Skeletal muscle cell (primary cell): Measurements from ENCODE around the gene COMMD10.
A peak's percentile ranks its signal among the peaks of the same experiment; 100 is the strongest.

ENCODE experiments used
- DNase-seq: peaks from one replicate; pipeline ENCODE4 v3.0.0-alpha.2; 2010; ENCODE audit warnings: low read depth
- H3K4me3 ChIP-seq: 2 replicates; pipeline ENCODE4 v1.5.1; 2011; ENCODE audit warnings: low read depth, mild to moderate bottlenecking, control low read depth, low read length, moderate library complexity

Gene COMMD10

DNA sequence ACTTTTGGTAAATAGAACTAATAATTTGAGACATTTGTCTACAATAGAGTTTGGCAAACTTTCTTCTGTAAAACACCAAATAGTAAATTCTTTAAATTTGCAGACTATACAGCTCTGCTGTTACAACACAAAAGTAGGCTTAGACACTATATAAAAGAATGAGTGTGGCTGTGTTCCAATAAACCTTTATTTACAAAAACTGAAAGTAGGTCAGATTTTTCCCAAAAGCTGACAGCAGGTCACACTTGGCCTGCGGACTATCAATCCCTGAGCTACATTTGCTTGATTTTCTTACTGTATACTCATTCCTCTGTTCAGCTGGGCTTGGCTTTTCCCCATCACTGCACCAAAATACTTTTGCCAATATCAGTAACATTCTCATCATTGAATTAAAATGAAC lies 189.4 kb downstream of the COMMD10 start:
- DNase-seq = no peak
- H3K4me3 ChIP-seq = no peak overlapping the region

DNA sequence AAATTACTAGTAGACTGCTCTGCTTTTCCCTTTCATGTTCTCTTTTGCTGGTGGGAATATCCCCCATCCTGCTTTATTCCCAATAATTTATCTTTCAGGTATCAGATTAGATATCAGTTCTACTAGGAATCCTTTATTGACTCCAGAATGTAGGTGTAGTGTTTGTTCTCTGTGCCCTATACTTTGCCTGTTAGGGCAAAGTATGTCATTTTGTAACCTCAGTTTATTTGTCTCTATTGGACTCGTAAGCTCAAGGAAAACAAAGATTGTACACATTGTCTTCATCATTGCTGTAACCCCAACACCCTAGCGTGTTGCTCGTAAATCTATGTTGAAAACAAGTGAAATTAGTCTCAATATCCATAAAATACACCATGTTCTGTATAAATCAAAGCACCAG lies 190.5 kb downstream of the COMMD10 start:
- no peak for DNase-seq
- H3K4me3 ChIP-seq = no peak overlapping the region

DNA sequence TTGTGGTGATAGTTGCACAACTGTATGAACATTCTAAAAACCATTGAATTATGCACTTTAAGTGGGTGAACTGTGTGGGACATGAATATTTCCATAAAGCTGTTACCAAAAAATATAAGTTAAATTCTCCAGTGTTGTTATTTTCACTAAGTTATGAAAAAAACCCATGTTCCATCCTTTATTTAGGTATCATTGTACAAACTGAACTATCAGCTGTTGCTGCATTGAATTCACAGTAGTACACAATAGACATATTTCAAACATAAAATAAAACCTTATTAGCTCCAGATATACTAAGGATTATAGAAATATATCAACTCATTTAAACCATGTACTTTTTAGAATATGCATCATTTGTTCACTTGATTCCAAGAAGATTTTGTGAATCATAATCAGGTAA lies 192.1 kb downstream of the COMMD10 start:
- H3K4me3 ChIP-seq = no peak overlapping the region

DNA sequence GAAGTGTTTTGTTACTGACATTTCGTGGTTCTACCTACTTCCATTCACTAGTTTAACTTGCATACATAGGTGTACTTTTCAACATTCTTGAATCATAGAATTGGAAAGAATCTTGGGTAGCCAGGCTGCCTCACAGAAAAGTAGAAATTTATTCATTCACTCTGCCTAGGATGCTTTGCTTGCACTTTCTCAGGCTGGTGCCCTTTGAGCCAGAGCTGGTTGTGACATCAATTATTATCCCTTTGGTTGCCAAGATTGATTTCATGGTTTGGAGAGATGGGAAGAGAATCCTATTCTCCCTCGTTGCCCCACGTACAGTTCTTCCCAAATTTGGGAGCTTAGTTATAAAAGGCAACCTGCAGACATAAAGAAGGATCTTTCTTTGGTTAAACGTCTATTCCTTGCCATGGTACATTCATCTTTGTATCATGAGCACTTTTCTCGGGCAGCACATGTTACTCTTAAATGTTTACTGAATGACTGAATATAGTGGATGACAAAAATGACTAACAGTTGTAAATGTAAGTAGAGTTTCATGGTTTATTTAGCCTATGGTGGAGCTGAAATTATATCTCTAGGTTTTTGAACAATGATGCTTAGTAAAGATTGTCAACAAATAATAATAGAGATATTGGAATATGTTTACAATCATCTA lies 195.5 kb downstream of the COMMD10 start:
- no peak for DNase-seq
- H3K4me3 ChIP-seq = no peak overlapping the region

More for the DNA sequence above, 192.1 kb downstream of the COMMD10 start:
- DNase-seq = no peak

DNA sequence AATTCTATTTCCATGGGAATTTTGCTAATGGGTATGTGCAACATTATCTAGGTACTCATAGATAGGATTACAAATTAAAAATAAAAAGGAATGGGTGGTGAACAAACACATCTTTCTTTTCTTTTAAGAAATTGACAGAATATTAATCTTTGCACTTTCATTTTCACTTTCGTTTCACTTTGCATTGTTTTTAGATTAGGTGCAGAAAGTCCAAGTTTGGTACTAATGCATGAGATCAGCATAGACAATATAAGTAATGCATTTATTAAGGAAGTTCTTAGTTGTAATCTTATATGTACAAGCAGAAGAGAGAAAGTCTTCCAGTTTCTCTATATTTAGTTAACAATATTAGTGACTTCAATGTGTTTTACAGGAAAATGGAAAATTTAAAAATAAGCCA lies 196.5 kb downstream of the COMMD10 start:
- H3K4me3 ChIP-seq = no peak overlapping the region
- DNase-seq = no peak

DNA sequence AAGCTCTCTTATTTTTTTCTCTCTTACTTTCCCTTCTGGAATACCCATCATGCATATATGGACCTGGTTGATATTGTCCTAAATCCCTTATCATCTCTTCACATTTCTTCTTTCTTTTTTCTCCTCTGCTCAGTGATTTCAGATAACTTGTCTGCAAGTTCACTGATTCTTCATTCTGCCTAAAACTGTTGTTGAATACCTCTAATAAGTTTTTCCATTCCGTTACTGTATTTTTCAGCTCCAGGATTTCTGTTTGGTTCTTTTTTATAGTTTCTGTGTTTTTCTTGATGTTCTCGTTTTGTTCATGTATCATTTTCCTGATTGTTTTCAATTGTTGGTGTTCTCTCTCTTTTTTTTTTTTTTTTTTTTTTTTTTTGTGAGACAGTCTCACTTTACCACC lies 203.7 kb downstream of the COMMD10 start:
- no peak for DNase-seq
- no peak overlapping the region for H3K4me3 ChIP-seq

DNA sequence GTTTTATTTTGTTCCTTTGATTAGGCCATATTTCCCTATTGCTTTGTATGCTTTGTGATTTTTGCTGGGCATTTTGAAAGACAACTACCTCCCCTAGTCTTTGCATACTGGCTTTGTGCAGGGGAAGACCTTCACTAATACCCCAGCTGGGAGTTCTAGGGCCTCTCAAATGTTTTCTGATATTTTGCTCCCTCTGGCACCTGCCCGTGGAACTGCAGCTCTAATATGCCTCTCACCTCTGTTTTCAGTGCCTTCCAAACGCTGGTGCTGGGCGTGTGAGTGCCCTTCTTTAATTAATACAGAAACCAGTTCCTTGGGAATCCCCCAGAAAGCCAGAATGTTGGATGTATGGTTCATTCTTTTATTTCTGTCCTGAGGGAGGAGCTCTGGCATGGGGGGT lies 204.5 kb downstream of the COMMD10 start:
- no peak for DNase-seq
- no peak overlapping the region for H3K4me3 ChIP-seq

DNA sequence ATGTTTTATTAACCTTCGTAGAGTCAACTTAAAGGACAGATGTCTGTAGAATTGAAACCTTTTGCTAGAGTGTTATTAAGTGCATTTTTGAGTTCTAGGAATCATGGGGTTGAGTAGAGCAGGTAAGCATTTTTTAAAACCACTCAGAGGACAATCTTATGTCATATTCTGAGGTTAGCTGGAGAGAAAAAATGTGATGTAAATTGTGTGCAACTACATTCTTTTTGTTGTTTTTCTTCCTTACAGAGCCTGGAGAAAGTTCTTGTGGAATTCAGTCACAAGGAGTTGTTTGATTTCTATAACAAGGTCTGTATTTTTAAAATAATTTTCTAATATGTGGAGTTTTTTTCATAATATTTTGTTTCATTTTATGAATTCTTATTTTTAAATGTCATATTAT lies 206.4 kb downstream of the COMMD10 start:
- no peak for DNase-seq
- no peak overlapping the region for H3K4me3 ChIP-seq

DNA sequence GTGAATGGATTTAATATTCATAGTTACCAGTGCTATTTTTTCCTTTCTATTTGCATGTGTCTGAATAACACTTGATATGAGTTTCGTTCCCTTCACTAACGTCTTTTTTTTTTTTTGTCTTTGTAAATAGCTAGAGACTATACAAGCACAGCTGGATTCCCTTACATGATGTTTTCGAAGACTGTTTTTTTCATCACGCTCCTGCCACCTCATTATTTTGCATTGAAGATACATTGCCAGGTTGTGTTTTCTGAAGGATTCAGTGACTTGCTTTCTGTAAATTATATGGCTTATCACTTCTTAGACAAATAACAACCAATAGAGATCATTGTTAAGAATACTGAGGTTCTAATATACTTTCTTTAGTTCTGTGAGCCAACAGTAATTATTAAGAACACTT lies 207.5 kb downstream of the COMMD10 start:
- no peak overlapping the region for H3K4me3 ChIP-seq
- no peak for DNase-seq

DNA sequence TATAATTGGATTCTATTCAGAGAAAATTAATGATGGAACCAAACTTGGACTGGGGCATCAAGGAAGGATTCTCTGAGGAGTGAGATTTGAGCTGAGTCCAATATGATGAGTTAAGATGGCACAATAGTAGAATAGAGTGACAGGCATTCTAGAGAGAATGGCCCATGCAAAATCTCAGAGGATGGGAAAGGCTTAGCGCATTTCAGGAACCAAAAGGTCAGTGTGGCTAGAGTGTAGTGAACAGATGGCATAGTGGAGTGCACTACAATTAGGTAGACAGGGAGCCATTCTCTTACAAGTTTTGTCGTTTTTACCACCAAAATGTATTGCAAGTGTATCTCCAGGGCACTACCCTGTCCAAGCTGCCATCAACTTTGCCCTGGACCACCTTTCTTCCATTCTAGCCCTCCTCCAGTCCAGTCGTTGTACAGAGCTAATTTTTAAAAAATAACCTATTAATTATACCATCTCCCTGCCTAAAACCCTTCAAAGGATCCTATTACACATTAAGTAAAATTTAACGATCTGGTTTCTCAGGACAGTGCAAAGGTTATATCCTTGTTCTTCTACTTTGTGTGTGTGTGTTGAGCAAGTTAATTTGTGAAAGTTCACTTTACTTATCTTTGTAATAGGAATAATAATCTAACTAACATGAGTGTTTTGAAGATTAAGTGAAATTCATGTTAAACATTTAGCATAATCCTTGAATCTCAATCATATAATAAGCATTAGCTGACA lies 211.7 kb downstream of the COMMD10 start:
- no peak overlapping the region for H3K4me3 ChIP-seq
- no peak for DNase-seq

DNA sequence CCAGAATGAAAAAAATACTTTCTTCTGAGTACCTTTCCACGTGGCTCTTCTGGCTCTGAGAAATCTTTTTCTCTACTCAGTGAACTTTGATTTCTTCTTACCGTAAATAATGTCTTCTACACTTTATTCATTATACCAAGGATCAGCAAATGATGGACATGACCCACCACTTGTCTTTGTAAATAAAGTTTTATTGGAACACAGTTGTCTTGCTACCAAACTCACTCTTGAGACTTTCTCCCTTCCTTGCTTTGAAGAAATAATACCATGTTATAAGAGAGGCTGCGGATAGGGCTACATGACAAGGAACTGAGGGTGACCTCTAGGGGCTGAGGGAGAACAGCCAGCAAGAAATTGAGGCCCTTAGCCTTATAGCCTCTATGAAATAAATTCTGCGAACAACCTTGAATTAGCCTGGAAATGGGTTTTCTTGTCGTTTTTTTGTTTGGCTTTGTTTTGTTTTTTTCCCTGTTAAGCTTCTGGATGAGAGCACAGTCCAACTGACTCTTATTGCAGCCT lies 212.5 kb downstream of the COMMD10 start:
- no peak for DNase-seq
- no peak overlapping the region for H3K4me3 ChIP-seq

DNA sequence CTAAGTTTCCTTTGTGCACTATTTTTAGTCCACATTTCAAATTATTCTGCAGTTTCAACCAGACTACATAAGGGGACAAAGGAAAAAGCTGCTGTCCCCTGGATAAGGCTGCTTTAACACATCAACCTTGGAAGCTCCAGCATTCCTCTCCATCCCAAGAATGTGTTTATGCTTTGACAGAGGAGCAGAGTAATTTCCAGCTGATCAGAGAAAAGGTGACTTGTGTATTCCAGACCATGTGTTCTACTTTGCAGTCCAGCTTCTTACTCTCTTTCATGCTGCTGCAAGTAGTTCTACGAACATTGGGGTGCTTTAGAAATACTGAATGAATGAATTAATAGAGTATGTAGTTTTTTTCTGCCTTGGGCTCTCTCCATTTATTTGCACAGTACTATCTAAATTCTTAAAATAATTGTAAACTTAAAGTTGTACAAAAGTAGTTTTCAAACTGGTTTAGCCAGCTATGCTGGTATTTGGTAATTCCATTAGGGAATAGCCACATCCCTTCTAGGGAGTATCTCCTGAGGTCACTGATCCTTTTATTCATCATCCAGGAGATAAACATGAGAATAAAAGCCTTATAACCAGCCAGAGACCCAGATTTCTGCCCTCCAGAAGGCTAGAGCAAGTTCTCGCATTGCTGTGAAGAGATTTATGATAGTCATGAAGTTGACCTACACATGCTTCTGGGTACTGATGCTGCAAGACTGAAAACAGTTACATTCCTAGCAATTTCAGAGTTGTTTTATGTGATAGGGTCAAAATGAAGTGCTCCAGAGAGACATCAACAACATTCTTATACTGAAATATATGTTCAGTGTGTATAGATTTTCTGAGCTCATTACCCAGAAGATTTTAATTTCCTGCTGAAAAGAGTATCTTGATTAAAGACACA lies 215.2 kb downstream of the COMMD10 start:
- DNase-seq = peak; percentile 41
- no peak overlapping the region for H3K4me3 ChIP-seq

DNA sequence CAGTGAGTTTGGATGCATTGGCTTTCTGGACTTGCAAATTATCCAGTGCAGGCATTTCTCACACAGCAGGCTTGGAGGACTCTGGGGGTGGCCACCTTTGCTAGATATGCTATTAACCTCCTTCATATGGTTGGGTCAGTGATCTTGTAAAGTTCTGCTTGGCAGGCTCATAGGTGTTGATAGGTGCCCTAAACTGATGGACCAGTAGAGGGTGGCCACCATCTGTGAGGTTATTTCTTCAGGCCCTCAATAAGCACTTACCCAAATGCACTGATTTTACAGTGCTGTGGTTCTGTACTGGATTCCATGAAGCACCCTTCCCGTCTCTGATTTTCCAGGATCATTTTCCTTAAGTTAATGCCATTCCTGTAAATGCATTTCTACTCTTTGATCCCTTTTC lies 216.3 kb downstream of the COMMD10 start:
- H3K4me3 ChIP-seq = no peak overlapping the region
- DNase-seq = no peak

DNA sequence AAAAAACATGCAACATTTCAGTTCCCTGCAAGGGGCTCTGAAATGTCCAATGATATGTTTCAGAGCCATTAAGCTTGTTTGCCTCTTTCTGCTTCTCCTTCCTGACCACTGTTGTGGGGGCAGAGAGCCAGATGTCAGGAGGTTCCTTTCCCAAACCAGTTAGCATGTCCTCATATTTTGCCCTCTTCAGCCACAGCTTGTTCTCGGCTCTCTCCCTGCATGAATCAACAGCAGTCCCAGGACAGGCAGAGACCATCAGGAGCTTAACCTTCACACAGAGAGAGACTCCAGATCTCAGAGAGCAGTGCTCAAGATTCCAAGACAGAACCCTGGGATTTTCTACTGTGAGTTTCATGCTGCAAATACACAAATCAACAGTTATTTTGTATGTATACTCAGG lies 218.5 kb downstream of the COMMD10 start:
- peak; percentile 31 for DNase-seq
- H3K4me3 ChIP-seq = no peak overlapping the region

DNA sequence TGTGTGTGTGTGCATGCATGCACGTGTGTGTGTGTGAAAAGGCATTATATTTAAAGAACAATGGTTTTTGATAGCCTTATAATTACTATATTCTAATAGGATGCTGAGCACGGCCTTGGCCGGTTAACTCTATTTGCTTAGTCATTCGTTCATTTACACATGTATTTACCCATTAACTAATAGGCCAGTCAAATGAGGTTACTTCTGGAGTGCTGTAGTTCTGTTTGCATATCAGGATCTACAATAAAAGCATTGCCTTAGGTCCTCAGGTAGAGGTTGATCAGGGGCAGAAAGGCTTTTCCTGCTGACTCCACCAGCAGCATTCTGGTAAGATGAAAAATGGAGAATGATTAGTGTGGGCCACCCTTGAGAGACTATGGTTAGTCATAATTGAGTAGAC lies 219.0 kb downstream of the COMMD10 start:
- no peak overlapping the region for H3K4me3 ChIP-seq
- no peak for DNase-seq

DNA sequence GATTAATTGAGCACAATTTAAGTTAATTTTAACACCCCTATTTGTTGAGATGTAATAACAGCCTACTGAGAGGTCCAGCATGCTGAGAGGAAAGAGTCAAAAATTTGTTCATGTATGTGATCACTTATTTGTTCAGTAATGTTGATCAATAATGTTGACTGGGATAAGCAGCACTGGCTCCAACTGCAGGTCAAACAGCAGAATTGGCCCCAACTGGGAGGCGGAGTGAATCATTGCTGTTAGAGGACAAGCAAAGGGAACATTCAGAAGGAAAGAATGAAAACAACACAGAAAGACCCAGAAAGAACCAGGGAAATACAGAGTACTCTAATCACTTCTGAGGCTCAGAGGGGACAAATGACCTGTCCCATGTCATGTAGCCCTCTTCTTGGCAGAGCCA lies 221.1 kb downstream of the COMMD10 start:
- H3K4me3 ChIP-seq = no peak overlapping the region
- no peak for DNase-seq

DNA sequence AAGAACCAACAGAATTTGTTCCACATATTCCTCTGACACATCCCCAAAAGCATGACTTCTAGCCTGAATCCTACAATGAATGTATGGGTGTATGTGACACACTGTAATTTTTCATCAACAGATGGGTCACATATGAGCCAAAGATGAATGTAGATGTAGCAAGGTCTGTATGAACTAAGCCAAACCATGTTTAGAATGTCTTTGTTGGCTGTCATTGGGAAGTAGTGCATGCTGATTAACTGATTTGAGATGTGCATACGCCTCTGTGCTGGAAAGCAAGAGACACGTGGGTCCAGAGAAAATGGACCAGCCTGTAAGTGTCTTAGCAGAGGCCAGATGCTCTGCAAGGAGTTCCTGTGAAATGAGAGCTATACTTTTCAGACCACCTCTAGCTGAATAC lies 222.0 kb downstream of the COMMD10 start:
- no peak for DNase-seq
- H3K4me3 ChIP-seq = no peak overlapping the region

DNA sequence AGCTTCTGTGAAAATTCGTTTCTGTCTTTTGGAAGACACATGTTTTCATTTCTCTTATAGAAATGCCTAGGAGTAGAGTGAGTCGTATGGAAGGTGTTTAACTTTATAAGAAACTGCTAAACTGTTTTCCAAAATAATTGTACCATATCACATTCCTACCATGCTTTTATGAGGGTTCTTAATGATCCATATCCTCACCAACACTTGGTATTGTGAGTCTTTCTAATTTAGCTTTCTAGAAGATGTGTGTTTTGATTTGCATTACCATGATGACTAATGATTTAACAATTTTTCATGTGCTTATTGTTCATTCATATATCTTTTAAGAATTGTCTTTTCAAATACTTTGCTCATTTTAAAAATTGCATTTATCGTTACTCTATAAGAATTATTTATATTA lies 223.6 kb downstream of the COMMD10 start:
- H3K4me3 ChIP-seq = no peak overlapping the region
- no peak for DNase-seq

DNA sequence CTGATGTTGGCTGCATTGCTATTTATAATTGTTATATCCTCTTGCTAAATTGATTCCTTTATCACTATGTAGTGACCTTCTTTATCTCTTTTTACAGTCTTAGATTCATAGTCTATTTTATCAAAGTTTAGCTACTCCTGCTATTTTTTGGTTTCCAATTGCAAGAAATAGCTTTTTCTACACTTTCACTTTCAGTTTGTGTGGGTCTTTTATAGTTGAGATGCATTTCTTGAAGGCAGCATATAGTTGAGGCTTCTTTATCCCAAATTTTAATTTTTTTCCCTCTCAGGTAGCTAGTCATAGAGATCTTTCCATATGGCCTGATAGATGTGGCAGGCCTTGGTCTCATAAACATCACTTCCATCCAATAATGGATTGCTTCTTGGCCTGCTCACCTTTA lies 228.5 kb downstream of the COMMD10 start:
- DNase-seq = no peak
- no peak overlapping the region for H3K4me3 ChIP-seq

DNA sequence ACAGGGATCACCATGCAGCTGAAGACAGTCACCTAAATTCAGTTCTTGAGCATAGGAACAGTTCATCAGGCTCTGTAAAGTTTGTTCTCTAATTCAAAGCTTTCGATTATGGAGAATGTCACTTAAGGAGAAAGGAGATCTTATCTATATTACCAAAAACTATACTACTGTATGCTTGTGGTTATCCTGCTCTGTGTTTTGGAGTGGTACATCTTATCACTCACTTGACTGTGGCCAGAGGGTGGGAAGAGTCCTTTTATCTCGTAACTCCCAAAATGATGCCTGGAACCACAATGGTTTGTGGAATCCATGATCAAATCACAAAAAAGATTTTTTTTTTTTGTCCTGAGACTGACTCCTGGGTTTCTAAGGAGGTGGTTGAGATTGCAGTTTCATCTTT lies 230.7 kb downstream of the COMMD10 start:
- DNase-seq = no peak

More for the DNA sequence above, 230.7 kb downstream of the COMMD10 start:
- no peak overlapping the region for H3K4me3 ChIP-seq
